Measurements from ENCODE around the gene ANKRD63.

ANKRD63 gene

GRCh38 chr15:40263024-40263754, 19.7 kb downstream of the ANKRD63 start:
- Histone ChIP-seq H3K4me3 (ENCODE audit: low read depth in 1 of 2, low read length in 2 of 2) (no peak overlapping the region), H3K9me3 (ENCODE audit: control insufficient read depth in 1 of 2, low read length in 2 of 2) (no peaks in the 10 kb centered on the region), H3K4me1 (ENCODE audit: control insufficient read depth in 1 of 2, insufficient read depth in 2 of 2, low read length in 2 of 2) (no peaks in the 10 kb centered on the region), H3K36me3 (ENCODE audit: control insufficient read depth in 1 of 2, insufficient read depth in 2 of 2, low read length in 2 of 2) (no peaks in the 10 kb centered on the region), H3K9ac (ENCODE audit: low read depth in 1 of 2, low read length in 2 of 2) (no peak overlapping the region), H3K27ac (ENCODE audit: low read depth, low read length) (no peak overlapping the region), H3K27me3 (ENCODE audit: control insufficient read depth in 1 of 2, insufficient read depth in 2 of 2, low read length in 2 of 2) (no peaks in the 10 kb centered on the region)

GRCh38 chr15:40259021-40259420, 23.8 kb downstream of the ANKRD63 start:
- no peak overlapping the region for H3K27ac ChIP-seq (ENCODE audit: low read depth, low read length)
- H3K9me3 ChIP-seq (ENCODE audit: control insufficient read depth in 1 of 2, low read length in 2 of 2), result no peaks in the 10 kb centered on the region
- H3K9ac ChIP-seq (ENCODE audit: low read depth in 1 of 2, low read length in 2 of 2), result no peak overlapping the region
- H3K4me1 ChIP-seq (ENCODE audit: control insufficient read depth in 1 of 2, insufficient read depth in 2 of 2, low read length in 2 of 2), result no peaks in the 10 kb centered on the region
- H3K36me3 ChIP-seq (ENCODE audit: control insufficient read depth in 1 of 2, insufficient read depth in 2 of 2, low read length in 2 of 2), result no peaks in the 10 kb centered on the region
- H3K4me3 ChIP-seq (ENCODE audit: low read depth in 1 of 2, low read length in 2 of 2), result no peak overlapping the region
- H3K27me3 ChIP-seq (ENCODE audit: control insufficient read depth in 1 of 2, insufficient read depth in 2 of 2, low read length in 2 of 2), result no peaks in the 10 kb centered on the region

- H3K27ac ChIP-seq (ENCODE audit: low read depth, low read length), result no peak overlapping the region
- H3K4me1 ChIP-seq (ENCODE audit: control insufficient read depth in 1 of 2, insufficient read depth in 2 of 2, low read length in 2 of 2), result peaks cover 1 to 3% of the 10 kb centered on the region in 2 donors
- no peaks in the 10 kb centered on the region for H3K36me3 ChIP-seq (ENCODE audit: control insufficient read depth in 1 of 2, insufficient read depth in 2 of 2, low read length in 2 of 2)
- no peaks in the 10 kb centered on the region for H3K9me3 ChIP-seq (ENCODE audit: control insufficient read depth in 1 of 2, low read length in 2 of 2)
- no peak overlapping the region for H3K9ac ChIP-seq (ENCODE audit: low read depth in 1 of 2, low read length in 2 of 2)
- peaks cover under 1 to 1% of the 10 kb centered on the region in 2 donors for H3K27me3 ChIP-seq (ENCODE audit: control insufficient read depth in 1 of 2, insufficient read depth in 2 of 2, low read length in 2 of 2)
- no peak overlapping the region for H3K4me3 ChIP-seq (ENCODE audit: low read depth in 1 of 2, low read length in 2 of 2)
Observed at GRCh38 chr15:40258544-40258943, 24.3 kb downstream of the ANKRD63 start.

GRCh38 chr15:40257656-40258450, 25.0 kb downstream of the ANKRD63 start:
- no peak overlapping the region for H3K27ac ChIP-seq (ENCODE audit: low read depth, low read length)
- no peaks in the 10 kb centered on the region for H3K36me3 ChIP-seq (ENCODE audit: control insufficient read depth in 1 of 2, insufficient read depth in 2 of 2, low read length in 2 of 2)
- no peak overlapping the region for H3K4me3 ChIP-seq (ENCODE audit: low read depth in 1 of 2, low read length in 2 of 2)
- peaks cover 8 to 9% of the 10 kb centered on the region in 2 donors for H3K4me1 ChIP-seq (ENCODE audit: control insufficient read depth in 1 of 2, insufficient read depth in 2 of 2, low read length in 2 of 2)
- peaks cover 3 to 6% of the 10 kb centered on the region in 2 donors for H3K27me3 ChIP-seq (ENCODE audit: control insufficient read depth in 1 of 2, insufficient read depth in 2 of 2, low read length in 2 of 2)
- H3K9ac ChIP-seq (ENCODE audit: low read depth in 1 of 2, low read length in 2 of 2), result no peak overlapping the region
- H3K9me3 ChIP-seq (ENCODE audit: control insufficient read depth in 1 of 2, low read length in 2 of 2), result no peaks in the 10 kb centered on the region

- Histone ChIP-seq H3K4me3 (ENCODE audit: low read depth in 1 of 2, low read length in 2 of 2) (no peak overlapping the region), H3K9ac (ENCODE audit: low read depth in 1 of 2, low read length in 2 of 2) (no peak overlapping the region), H3K9me3 (ENCODE audit: control insufficient read depth in 1 of 2, low read length in 2 of 2) (no peaks in the 10 kb centered on the region), H3K27me3 (ENCODE audit: control insufficient read depth in 1 of 2, insufficient read depth in 2 of 2, low read length in 2 of 2) (peaks cover 3 to 6% of the 10 kb centered on the region in 2 donors), H3K4me1 (ENCODE audit: control insufficient read depth in 1 of 2, insufficient read depth in 2 of 2, low read length in 2 of 2) (peaks cover 8 to 9% of the 10 kb centered on the region in 2 donors), H3K36me3 (ENCODE audit: control insufficient read depth in 1 of 2, insufficient read depth in 2 of 2, low read length in 2 of 2) (no peaks in the 10 kb centered on the region), H3K27ac (ENCODE audit: low read depth, low read length) (no peak overlapping the region)
Observed at GRCh38 chr15:40256638-40257235, 26.1 kb downstream of the ANKRD63 start.

GRCh38 chr15:40255033-40255432, 27.8 kb downstream of the ANKRD63 start:
- peaks cover 3 to 6% of the 10 kb centered on the region in 2 donors for H3K27me3 ChIP-seq (ENCODE audit: control insufficient read depth in 1 of 2, insufficient read depth in 2 of 2, low read length in 2 of 2)
- no peak overlapping the region for H3K27ac ChIP-seq (ENCODE audit: low read depth, low read length)
- no peak overlapping the region for H3K9ac ChIP-seq (ENCODE audit: low read depth in 1 of 2, low read length in 2 of 2)
- no peaks in the 10 kb centered on the region for H3K9me3 ChIP-seq (ENCODE audit: control insufficient read depth in 1 of 2, low read length in 2 of 2)
- H3K4me1 ChIP-seq (ENCODE audit: control insufficient read depth in 1 of 2, insufficient read depth in 2 of 2, low read length in 2 of 2), result peaks cover 8 to 9% of the 10 kb centered on the region in 2 donors
- no peak overlapping the region for H3K4me3 ChIP-seq (ENCODE audit: low read depth in 1 of 2, low read length in 2 of 2)
- H3K36me3 ChIP-seq (ENCODE audit: control insufficient read depth in 1 of 2, insufficient read depth in 2 of 2, low read length in 2 of 2), result no peaks in the 10 kb centered on the region

- no peaks in the 10 kb centered on the region for H3K36me3 ChIP-seq (ENCODE audit: control insufficient read depth in 1 of 2, insufficient read depth in 2 of 2, low read length in 2 of 2)
Observed at GRCh38 chr15:40254452-40254851, 28.4 kb downstream of the ANKRD63 start.

GRCh38 chr15:40253167-40253790, 29.6 kb downstream of the ANKRD63 start:
- Histone ChIP-seq H3K27me3 (ENCODE audit: control insufficient read depth in 1 of 2, insufficient read depth in 2 of 2, low read length in 2 of 2) (peaks cover 3 to 6% of the 10 kb centered on the region in 2 donors), H3K9me3 (ENCODE audit: control insufficient read depth in 1 of 2, low read length in 2 of 2) (no peaks in the 10 kb centered on the region), H3K9ac (ENCODE audit: low read depth in 1 of 2, low read length in 2 of 2) (peak overlapping the region; percentile 51 to 69), H3K4me1 (ENCODE audit: control insufficient read depth in 1 of 2, insufficient read depth in 2 of 2, low read length in 2 of 2) (peaks cover 8 to 9% of the 10 kb centered on the region in 2 donors), H3K27ac (ENCODE audit: low read depth, low read length) (no peak overlapping the region), H3K4me3 (ENCODE audit: low read depth in 1 of 2, low read length in 2 of 2) (peak overlapping the region; percentile 68 to 78), H3K36me3 (ENCODE audit: control insufficient read depth in 1 of 2, insufficient read depth in 2 of 2, low read length in 2 of 2) (no peaks in the 10 kb centered on the region)

More at GRCh38 chr15:40254452-40254851, 28.4 kb downstream of the ANKRD63 start:
- Histone ChIP-seq H3K9me3 (ENCODE audit: control insufficient read depth in 1 of 2, low read length in 2 of 2) (no peaks in the 10 kb centered on the region), H3K27ac (ENCODE audit: low read depth, low read length) (no peak overlapping the region), H3K4me3 (ENCODE audit: low read depth in 1 of 2, low read length in 2 of 2) (no peak overlapping the region), H3K27me3 (ENCODE audit: control insufficient read depth in 1 of 2, insufficient read depth in 2 of 2, low read length in 2 of 2) (peaks cover 3 to 6% of the 10 kb centered on the region in 2 donors), H3K9ac (ENCODE audit: low read depth in 1 of 2, low read length in 2 of 2) (no peak overlapping the region), H3K4me1 (ENCODE audit: control insufficient read depth in 1 of 2, insufficient read depth in 2 of 2, low read length in 2 of 2) (peaks cover 8 to 9% of the 10 kb centered on the region in 2 donors)

GRCh38 chr15:40252438-40253166, 30.3 kb downstream of the ANKRD63 start:
- Histone ChIP-seq H3K27me3 (ENCODE audit: control insufficient read depth in 1 of 2, insufficient read depth in 2 of 2, low read length in 2 of 2) (peaks cover 3 to 6% of the 10 kb centered on the region in 2 donors), H3K9ac (ENCODE audit: low read depth in 1 of 2, low read length in 2 of 2) (peak overlapping the region; percentile 51 to 69)

More at GRCh38 chr15:40252438-40253166, 30.3 kb downstream of the ANKRD63 start:
- H3K9me3 ChIP-seq (ENCODE audit: control insufficient read depth in 1 of 2, low read length in 2 of 2), result no peaks in the 10 kb centered on the region
- H3K4me3 ChIP-seq (ENCODE audit: low read depth in 1 of 2, low read length in 2 of 2), result peak overlapping the region; percentile 68 to 78
- no peak overlapping the region for H3K27ac ChIP-seq (ENCODE audit: low read depth, low read length)
- no peaks in the 10 kb centered on the region for H3K36me3 ChIP-seq (ENCODE audit: control insufficient read depth in 1 of 2, insufficient read depth in 2 of 2, low read length in 2 of 2)
- H3K4me1 ChIP-seq (ENCODE audit: control insufficient read depth in 1 of 2, insufficient read depth in 2 of 2, low read length in 2 of 2), result peaks cover 8 to 9% of the 10 kb centered on the region in 2 donors

Measured in duodenal mucosa (tissue), 2 donors.